ENCODE measurements around the gene WFDC6. TPM values are rescaled to one million over a fixed set of nuclear protein-coding genes. Genes with fewer than 3 reads are reported as not detected.
A peak's percentile ranks its signal among the peaks of the same experiment; 100 is the strongest.

WFDC6 gene
- total and polyA plus RNA-seq, 12 donors, result not detected

DNA sequence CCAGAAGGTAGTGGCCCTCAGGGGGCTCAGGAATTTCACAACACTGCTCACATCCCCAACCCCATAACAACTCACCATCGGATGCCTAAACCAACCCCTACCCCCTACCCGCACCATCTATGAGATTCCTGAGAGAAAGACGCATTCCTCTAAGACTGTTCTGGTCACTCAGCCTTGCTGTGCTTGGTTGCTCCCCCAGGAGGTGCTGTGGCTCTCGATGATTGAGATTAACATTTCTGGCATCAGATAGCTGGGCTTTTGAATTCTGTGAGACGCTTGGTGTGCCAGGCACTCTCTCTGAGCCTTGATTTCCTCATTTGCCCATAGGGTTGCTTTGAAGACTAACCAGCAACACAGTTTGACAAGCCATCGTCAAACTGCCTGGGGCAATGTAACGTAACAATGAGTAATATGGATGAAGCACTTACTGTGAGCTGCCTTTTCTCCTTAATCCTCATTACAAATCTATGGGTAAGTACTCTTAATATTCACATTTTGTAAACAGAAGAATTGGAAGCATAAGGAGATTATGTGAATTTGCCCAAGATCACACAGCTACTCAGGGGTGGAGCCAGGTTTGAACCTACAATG, 978 bp downstream of the WFDC6 start:
- no peaks in the 10 kb centered on the region for H3K9me3 ChIP-seq (replicated peaks in 1 of 3)
- no peak overlapping the region for H3K27ac ChIP-seq
- intact Hi-C loops (cut with DNase I), result no loop called here
- H3K4me1 ChIP-seq (replicated peaks in 1 of 2), result no peaks in the 10 kb centered on the region
- H3K27me3 ChIP-seq, result peaks cover 10% of the 10 kb centered on the region
- H3K4me3 ChIP-seq, result no peak overlapping the region
- TF ChIP-seq, protein P1, sequence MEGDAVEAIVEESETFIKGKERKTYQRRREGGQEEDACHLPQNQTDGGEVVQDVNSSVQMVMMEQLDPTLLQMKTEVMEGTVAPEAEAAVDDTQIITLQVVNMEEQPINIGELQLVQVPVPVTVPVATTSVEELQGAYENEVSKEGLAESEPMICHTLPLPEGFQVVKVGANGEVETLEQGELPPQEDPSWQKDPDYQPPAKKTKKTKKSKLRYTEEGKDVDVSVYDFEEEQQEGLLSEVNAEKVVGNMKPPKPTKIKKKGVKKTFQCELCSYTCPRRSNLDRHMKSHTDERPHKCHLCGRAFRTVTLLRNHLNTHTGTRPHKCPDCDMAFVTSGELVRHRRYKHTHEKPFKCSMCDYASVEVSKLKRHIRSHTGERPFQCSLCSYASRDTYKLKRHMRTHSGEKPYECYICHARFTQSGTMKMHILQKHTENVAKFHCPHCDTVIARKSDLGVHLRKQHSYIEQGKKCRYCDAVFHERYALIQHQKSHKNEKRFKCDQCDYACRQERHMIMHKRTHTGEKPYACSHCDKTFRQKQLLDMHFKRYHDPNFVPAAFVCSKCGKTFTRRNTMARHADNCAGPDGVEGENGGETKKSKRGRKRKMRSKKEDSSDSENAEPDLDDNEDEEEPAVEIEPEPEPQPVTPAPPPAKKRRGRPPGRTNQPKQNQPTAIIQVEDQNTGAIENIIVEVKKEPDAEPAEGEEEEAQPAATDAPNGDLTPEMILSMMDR (IDR thresholded peaks at IDR 0.05), result no peak
- no peak for TF ChIP-seq POLR2A (IDR thresholded peaks at IDR 0.05)
- 51 to 70% (median 60%) methylated on average over 7 of the region's 7 CpGs for WGBS, 4 donors
- no peak for DNase-seq
- H3K36me3 ChIP-seq (replicated peaks in 1 of 2), result no peaks in the 10 kb centered on the region

DNA sequence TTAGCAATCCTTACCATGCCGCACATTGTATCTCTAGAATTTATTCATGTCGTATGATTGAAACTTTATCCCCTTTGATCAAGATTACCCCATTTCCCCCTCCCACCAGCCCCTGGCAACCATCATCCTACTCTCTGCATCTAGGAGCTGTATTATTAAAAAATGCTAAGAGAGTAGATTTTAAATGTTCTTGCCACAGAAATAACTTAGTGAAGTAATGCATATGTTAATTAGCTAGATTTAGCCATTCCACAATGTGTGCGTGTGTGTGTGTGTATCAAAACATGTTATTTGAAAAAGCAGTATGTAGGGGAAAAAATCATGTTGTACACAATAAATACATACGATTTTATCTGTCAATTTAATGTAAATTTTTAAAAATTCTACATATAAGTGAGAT, 12.0 kb downstream of the WFDC6 start:
- intact Hi-C loops (cut with DNase I), result no loop called here

DNA sequence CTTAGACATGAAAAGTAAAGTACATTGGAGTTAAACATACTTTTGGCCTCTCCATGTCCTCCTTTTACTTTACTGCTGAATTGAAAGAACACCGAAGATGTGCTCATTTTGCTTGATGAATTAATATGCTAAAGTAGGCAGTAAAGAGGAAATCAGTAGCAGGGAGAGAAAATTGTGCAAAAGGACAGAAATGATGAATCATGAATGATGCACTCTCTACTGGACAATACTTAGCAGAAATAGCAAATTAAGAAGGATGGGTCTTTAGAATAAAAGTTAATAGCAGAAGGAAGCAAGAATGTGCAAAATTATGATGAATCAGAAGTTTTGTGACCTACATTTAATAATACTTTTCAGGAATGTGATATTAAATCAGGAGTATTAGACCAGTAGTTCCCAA, 15.5 kb downstream of the WFDC6 start:
- Histone ChIP-seq H3K4me1 (replicated peaks in 1 of 2) (no peaks in the 10 kb centered on the region), H3K36me3 (replicated peaks in 1 of 2) (no peaks in the 10 kb centered on the region), H3K27me3 (peaks cover 14% of the 10 kb centered on the region), H3K27ac (no peak overlapping the region), H3K4me3 (no peak overlapping the region), H3K9me3 (replicated peaks in 1 of 3) (no peaks in the 10 kb centered on the region)
- WGBS, 4 donors, result 62 to 78% (median 70%) methylated on average over 1 of the region's 1 CpG
- no peak for DNase-seq
- TF ChIP-seq, protein P1 (IDR thresholded peaks at IDR 0.05), result no peak
- TF ChIP-seq POLR2A (IDR thresholded peaks at IDR 0.05), result no peak
- intact Hi-C loops (cut with DNase I), result no loop called here

More for the DNA sequence above, 12.0 kb downstream of the WFDC6 start:
- Histone ChIP-seq H3K4me3 (no peak overlapping the region), H3K27ac (no peak overlapping the region), H3K9me3 (replicated peaks in 1 of 3) (no peaks in the 10 kb centered on the region), H3K27me3 (peaks cover 15% of the 10 kb centered on the region), H3K4me1 (replicated peaks in 1 of 2) (no peaks in the 10 kb centered on the region), H3K36me3 (replicated peaks in 1 of 2) (no peaks in the 10 kb centered on the region)
- TF ChIP-seq POLR2A (IDR thresholded peaks at IDR 0.05), result no peak
- TF ChIP-seq, protein P1 (IDR thresholded peaks at IDR 0.05), result no peak
- no peak for DNase-seq
- WGBS, 4 donors, result 70 to 75% (median 72%) methylated on average over 4 of the region's 4 CpGs

DNA sequence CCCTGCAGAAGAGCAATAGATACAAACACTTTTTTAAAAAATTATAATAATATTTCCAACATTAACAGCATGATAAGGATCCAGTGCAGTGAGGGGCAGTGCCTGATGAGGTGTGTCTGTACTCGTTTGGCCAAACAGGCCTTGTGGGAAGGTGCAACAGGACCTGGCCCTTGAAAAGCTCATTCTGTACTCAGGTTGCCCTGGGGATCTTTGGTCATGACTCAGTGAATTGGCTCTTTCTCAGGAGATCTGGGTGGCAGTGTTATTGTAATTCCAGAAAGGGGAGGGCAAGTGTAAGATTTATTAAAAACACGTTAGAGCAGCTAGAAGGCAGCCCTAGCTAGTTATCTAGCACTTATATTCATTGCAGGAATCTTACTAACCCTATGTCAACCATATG, 21.0 kb downstream of the WFDC6 start:
- Histone ChIP-seq H3K27ac (no peak overlapping the region), H3K4me3 (no peak overlapping the region), H3K36me3 (replicated peaks in 1 of 2) (no peaks in the 10 kb centered on the region), H3K4me1 (replicated peaks in 1 of 2) (no peaks in the 10 kb centered on the region), H3K27me3 (peaks cover 5% of the 10 kb centered on the region), H3K9me3 (replicated peaks in 1 of 3) (no peaks in the 10 kb centered on the region)
- TF ChIP-seq, protein P1 (IDR thresholded peaks at IDR 0.05), result no peak
- TF ChIP-seq POLR2A (IDR thresholded peaks at IDR 0.05), result no peak
- 29 to 46% (median 37%) methylated on average over 2 of the region's 2 CpGs for WGBS, 4 donors
- intact Hi-C loops (cut with DNase I), result no loop called here
- peak in 1 of 7 donors; percentile 9 for DNase-seq

All from adrenal gland (tissue), 12 donors.